SU-DHL-6 (cell line): ENCODE data around the gene AUH.

ENCODE experiments used
- EZH2phosphoT487 ChIP-seq: fragments of 200-600 bp; sonication (generic), shearing (Covaris generic); conservative IDR thresholded peaks from 2 replicates; pipeline ENCODE4 v1.6.1; 2018; ENCODE audit warnings: mild to moderate bottlenecking, antibody characterized with exemption, low read length, moderate library complexity, mixed read lengths
- TF ChIP-seq, protein P1 (sequence below): fragments of 200-600 bp; sonication (generic); IDR thresholded peaks from one replicate; pipeline ENCODE4 v1.5.1; 2017; ENCODE audit warnings: antibody characterized with exemption, mild to moderate bottlenecking, low read length, moderate library complexity; ENCODE audit not compliant: insufficient read depth, poor library complexity, severe bottlenecking

DNA sequence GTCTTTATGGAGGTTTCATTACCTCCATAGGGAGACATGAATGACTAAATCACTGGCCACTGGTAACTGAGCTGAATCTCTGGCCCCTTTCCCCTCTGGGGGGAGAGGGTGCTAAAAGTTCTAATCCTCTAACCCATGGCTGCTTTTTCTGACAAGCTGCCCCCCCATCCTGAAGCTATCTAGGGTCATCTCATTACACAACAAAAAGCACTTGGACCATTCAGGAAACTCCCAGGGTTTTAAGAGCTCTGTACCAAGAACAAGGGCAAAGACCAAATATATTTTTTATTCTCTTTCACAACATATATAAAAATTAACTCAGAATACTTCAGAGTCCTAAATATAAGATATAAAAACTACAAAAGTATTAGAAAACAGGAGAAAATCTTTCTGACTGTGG lies 14.3 kb downstream of the AUH start:
- TF ChIP-seq, protein P1, sequence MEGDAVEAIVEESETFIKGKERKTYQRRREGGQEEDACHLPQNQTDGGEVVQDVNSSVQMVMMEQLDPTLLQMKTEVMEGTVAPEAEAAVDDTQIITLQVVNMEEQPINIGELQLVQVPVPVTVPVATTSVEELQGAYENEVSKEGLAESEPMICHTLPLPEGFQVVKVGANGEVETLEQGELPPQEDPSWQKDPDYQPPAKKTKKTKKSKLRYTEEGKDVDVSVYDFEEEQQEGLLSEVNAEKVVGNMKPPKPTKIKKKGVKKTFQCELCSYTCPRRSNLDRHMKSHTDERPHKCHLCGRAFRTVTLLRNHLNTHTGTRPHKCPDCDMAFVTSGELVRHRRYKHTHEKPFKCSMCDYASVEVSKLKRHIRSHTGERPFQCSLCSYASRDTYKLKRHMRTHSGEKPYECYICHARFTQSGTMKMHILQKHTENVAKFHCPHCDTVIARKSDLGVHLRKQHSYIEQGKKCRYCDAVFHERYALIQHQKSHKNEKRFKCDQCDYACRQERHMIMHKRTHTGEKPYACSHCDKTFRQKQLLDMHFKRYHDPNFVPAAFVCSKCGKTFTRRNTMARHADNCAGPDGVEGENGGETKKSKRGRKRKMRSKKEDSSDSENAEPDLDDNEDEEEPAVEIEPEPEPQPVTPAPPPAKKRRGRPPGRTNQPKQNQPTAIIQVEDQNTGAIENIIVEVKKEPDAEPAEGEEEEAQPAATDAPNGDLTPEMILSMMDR, result no peak
- TF ChIP-seq EZH2phosphoT487, result no peak
